Measurements from ENCODE around the gene TACR1.

The TACR1 gene

DNA sequence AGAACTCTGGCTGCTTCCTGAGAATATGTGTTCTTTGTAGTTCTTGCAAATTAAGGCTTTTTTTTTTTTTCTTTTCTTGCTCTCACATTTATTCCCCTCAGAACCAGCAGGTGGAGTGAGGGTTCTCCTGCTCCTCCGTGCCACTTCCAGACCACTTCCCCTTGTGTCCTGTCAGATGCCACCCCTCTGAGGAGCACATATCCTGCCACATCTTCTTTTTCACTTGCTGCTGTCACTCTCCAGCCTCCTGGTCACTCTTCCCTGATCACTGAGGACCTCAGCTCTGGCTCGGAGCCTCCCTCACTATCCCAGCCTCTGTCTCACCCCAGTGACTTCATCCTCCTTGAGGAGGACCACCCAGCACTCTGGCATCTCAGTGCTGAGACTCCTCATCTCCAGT lies 100.5 kb downstream of the TACR1 start:
- TF ChIP-seq, protein P1, sequence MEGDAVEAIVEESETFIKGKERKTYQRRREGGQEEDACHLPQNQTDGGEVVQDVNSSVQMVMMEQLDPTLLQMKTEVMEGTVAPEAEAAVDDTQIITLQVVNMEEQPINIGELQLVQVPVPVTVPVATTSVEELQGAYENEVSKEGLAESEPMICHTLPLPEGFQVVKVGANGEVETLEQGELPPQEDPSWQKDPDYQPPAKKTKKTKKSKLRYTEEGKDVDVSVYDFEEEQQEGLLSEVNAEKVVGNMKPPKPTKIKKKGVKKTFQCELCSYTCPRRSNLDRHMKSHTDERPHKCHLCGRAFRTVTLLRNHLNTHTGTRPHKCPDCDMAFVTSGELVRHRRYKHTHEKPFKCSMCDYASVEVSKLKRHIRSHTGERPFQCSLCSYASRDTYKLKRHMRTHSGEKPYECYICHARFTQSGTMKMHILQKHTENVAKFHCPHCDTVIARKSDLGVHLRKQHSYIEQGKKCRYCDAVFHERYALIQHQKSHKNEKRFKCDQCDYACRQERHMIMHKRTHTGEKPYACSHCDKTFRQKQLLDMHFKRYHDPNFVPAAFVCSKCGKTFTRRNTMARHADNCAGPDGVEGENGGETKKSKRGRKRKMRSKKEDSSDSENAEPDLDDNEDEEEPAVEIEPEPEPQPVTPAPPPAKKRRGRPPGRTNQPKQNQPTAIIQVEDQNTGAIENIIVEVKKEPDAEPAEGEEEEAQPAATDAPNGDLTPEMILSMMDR (conservative IDR thresholded peaks at IDR 0.05; ENCODE audit: control insufficient read depth, insufficient read depth, low read depth, low read length): peak; percentile 63
- H3K4me3 ChIP-seq (ENCODE audit: control insufficient read depth, low read depth, low read length): no peak overlapping the region
- peak; percentile 54 for DNase-seq (ENCODE audit: low read depth)

DNA sequence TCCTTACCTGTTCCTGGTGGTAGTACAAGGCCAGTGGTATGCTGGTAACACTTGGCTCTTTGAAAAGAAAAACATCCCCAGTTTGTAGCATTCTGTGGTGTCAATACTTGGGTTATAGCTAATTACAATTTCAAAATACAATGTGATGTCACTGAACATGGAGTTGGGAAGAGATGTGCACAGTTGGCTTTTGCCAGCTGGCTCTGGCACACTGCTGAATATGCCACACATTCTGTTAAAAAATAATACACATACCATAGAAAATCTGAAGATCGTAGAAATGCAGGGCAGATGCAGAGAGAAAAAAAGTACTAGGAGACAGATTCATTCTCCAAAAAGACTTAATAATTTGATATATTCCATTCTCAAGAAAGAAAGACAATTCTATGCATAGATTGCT lies 101.5 kb downstream of the TACR1 start:
- no peak overlapping the region for H3K4me3 ChIP-seq (ENCODE audit: control insufficient read depth, low read depth, low read length)
- TF ChIP-seq, protein P1 (conservative IDR thresholded peaks at IDR 0.05; ENCODE audit: control insufficient read depth, insufficient read depth, low read depth, low read length): no peak
- DNase-seq (ENCODE audit: low read depth): no peak

DNA sequence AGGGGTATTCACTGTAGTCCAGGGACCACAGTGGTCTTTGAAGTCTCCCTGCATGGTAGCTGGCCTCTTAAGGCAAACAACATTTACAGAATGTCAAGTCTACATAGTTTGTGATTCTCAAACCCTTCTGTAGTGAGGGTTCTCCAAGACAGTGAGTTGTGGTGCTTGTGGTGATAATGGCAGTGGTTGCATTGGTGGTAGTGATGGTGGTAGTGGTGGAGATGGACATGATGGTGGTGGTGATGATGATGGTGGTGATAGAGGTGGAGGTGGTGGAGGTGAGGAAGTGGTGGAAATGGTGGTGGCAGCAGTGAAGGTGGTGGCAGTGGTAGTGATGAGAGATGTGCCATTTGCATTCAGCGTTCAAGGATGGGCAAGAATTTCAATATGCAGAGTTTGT lies 104.9 kb downstream of the TACR1 start:
- TF ChIP-seq, protein P1 (conservative IDR thresholded peaks at IDR 0.05; ENCODE audit: control insufficient read depth, insufficient read depth, low read depth, low read length): no peak
- no peak overlapping the region for H3K4me3 ChIP-seq (ENCODE audit: control insufficient read depth, low read depth, low read length)
- DNase-seq (ENCODE audit: low read depth): no peak

DNA sequence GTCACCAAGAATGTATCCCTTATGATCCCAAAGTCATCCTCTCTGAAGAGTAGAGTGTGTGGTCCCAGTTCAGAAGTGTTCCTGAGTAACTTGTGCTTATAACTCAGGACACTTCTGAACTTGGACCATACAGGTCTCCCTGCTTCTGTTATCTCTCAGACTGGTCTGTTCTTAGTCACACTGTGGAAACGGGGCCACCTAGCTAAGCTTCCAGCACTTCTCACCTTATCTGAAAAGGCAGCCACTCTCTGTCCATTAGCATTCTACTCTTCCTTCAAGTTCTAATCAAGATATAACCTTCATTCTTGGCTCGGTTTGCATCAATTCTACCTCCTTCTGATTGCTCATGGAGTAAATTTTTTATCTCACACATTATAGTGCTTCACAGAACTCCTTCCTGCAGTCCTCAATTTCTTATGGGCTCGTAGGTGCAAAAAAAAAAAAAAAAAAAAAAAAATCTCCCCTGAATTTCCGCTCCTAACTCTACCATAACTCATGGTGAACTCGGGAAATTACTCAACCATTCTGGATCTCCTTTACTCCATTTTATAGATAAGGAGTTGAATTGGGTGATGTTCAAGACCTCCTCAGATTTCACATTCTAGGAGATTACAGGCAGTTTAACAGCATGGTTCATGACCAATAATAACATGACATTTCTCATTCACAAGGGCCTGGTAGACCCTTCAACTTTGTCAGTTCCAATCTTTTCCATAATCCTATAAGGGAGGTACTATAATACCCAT lies 108.4 kb downstream of the TACR1 start:
- no peak for DNase-seq (ENCODE audit: low read depth)
- TF ChIP-seq, protein P1 (conservative IDR thresholded peaks at IDR 0.05; ENCODE audit: control insufficient read depth, insufficient read depth, low read depth, low read length): no peak
- no peak overlapping the region for H3K4me3 ChIP-seq (ENCODE audit: control insufficient read depth, low read depth, low read length)

DNA sequence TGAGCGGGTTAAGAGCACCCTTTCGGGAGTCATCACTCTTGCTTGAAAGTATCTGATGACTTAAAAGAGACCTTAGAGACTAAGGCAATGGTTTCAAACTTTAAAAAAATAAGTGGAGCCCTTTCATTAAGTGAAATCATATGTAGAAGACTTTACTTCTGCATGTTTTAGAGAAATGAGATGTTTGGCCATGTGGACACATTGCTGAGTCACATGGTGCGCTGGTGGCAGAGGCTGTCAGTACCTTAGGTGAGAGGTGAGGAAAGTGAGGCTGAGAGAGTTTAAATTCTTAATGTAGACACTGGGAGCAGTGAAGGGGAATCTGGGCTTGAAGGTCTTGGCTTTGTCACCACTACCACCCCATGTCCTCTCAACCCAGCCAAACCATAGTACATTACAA lies 109.8 kb downstream of the TACR1 start:
- TF ChIP-seq, protein P1 (conservative IDR thresholded peaks at IDR 0.05; ENCODE audit: control insufficient read depth, insufficient read depth, low read depth, low read length): no peak
- no peak for DNase-seq (ENCODE audit: low read depth)
- no peak overlapping the region for H3K4me3 ChIP-seq (ENCODE audit: control insufficient read depth, low read depth, low read length)

DNA sequence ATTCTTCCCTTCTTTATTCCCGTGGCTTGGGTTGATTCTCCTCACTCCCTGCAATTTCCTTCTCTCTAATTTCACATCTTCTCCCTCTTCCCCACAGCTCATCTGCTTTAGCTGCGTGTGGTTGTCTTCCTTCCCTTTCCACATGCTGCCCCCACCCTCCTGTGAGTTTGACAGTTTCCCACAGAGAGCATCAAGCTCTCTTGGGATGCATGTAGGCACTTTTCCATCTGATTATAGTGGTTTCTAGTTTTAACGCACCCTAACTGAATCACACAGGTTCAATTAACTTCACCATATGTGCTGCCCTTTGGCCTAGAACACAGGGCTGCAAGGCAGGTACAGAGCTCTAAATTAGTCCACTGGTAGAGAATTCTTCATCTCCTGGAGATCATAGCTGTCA lies 110.5 kb downstream of the TACR1 start:
- TF ChIP-seq, protein P1 (conservative IDR thresholded peaks at IDR 0.05; ENCODE audit: control insufficient read depth, insufficient read depth, low read depth, low read length): no peak
- DNase-seq (ENCODE audit: low read depth): no peak
- H3K4me3 ChIP-seq (ENCODE audit: control insufficient read depth, low read depth, low read length): no peak overlapping the region
